ENCODE data around the gene TP53BP1.
"Not testable (repeated sequence)": the region's sequence is repeated elsewhere in the genome, so short reads cannot be mapped to it uniquely, and the experiment has no call there.

The TP53BP1 gene

GRCh38 chr15:43412096-43412495 is 80.9 kb downstream of the TP53BP1 start:
- no peak for DNase-seq (ENCODE audit: low read depth)

- DNase-seq (ENCODE audit: low read depth), result no peak
Observed at GRCh38 chr15:43410572-43411214, 82.3 kb downstream of the TP53BP1 start.

DNA sequence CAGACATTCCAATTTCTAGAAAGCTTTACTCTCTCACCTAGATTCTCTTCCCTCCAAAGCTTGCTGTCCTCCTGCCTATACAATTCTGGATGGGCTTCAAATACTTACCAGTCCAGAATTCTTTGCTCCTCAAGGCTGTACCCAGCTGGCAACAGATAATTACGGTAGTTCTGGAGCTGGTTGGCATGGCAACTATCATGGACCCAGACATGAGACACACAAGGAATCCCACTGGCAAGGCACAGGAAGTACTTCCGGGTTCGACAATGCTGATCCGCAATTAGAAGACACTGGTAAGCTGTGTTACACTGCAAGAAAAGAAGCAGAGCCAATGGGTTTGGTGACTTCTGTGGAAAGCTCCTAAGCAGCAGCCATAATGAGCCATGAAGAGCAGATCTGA is 84.2 kb downstream of the TP53BP1 start:
- DNase-seq (ENCODE audit: low read depth), result no peak

- no peak for DNase-seq (ENCODE audit: low read depth)
Observed at GRCh38 chr15:43406808-43407207, 86.1 kb downstream of the TP53BP1 start.

- DNase-seq (ENCODE audit: low read depth), result no peak
Observed at GRCh38 chr15:43406189-43406588, 86.8 kb downstream of the TP53BP1 start.

- no peak for DNase-seq (ENCODE audit: low read depth)
Observed at GRCh38 chr15:43404130-43404529, 88.8 kb downstream of the TP53BP1 start.

- DNase-seq (ENCODE audit: low read depth), result no peak
Observed at GRCh38 chr15:43403616-43404015, 89.3 kb downstream of the TP53BP1 start.

- no peak for DNase-seq (ENCODE audit: low read depth)
Observed at GRCh38 chr15:43402255-43402654, 90.7 kb downstream of the TP53BP1 start.

DNA sequence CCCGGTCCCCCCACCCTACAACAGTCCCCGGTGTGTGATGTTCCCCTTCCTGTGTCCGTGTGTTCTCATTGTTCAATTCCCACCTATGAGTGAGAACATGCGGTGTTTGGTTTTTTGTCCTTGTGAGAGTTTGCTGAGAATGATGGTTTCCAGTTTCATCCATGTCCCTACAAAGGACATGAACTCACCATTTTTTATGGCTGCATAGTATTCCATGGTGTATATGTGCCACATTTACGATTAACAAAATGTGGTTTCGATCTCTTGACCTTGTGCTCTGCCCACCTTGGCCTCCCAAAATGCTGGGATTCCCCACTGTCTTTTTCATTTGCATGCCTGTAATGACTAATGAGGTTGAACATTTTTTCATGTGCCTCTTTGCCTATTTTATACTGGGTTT is 99.4 kb downstream of the TP53BP1 start:
- DNase-seq (ENCODE audit: low read depth), result not testable (repeated sequence)

DNA sequence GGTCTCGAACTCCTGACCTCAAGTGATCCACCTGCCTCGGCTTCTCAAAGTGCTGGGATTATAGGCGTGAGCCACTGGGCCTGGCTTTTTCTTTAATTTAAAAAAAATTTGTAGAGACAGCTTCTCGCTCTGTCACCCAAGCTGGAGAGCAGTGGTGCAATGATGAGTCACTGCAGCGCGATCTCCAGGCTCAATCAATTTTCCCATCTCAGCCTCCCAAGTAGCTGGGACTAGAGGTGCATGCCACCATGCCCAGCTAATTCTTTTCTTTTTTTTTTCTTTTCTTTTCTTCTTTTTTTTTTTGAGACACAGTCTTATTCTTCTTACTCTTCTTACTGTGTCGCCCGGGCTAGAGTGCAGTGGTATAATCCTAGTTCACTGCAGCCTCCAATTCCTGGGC is 102.2 kb downstream of the TP53BP1 start:
- DNase-seq (ENCODE audit: low read depth), result no peak

DNA sequence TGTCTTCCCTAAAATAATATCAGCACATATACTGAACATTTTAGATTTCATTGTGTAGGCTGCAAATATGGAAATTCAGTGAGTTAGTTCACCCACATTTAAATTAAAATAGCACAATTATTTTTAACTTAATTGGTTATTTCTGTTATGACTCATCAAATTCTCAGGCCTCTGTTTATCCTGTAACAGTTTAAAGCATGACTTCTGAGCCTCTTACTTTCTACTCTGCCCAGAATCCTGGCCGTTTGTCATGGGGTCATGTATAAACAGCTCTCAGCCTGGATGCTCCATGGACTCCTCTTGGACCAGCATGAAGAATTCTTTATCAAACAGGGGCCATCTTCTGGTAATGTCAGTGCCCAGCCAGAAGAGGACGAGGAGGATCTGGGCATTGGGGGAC is 109.9 kb downstream of the TP53BP1 start:
- no peak for DNase-seq (ENCODE audit: low read depth)

- DNase-seq (ENCODE audit: low read depth), result no peak
Observed at GRCh38 chr15:43382310-43382709, 110.6 kb downstream of the TP53BP1 start.

- no peak for DNase-seq (ENCODE audit: low read depth)
Observed at GRCh38 chr15:43378601-43379000, 114.4 kb downstream of the TP53BP1 start.

- no peak for DNase-seq (ENCODE audit: low read depth)
Observed at GRCh38 chr15:43376017-43376705, 116.8 kb downstream of the TP53BP1 start.

- peak; percentile 59 for DNase-seq (ENCODE audit: low read depth)
Observed at GRCh38 chr15:43370975-43371974, 121.7 kb downstream of the TP53BP1 start, which contains the start of the genes TUBGCP4 and ZSCAN29. Gene TUBGCP4 (plus strand): TSS chr15:43371101. CDS start chr15:43371355, 254 bp downstream. Gene ZSCAN29 (minus strand): TSS chr15:43371043. CDS start chr15:43369913, 1,130 bp downstream.

DNA sequence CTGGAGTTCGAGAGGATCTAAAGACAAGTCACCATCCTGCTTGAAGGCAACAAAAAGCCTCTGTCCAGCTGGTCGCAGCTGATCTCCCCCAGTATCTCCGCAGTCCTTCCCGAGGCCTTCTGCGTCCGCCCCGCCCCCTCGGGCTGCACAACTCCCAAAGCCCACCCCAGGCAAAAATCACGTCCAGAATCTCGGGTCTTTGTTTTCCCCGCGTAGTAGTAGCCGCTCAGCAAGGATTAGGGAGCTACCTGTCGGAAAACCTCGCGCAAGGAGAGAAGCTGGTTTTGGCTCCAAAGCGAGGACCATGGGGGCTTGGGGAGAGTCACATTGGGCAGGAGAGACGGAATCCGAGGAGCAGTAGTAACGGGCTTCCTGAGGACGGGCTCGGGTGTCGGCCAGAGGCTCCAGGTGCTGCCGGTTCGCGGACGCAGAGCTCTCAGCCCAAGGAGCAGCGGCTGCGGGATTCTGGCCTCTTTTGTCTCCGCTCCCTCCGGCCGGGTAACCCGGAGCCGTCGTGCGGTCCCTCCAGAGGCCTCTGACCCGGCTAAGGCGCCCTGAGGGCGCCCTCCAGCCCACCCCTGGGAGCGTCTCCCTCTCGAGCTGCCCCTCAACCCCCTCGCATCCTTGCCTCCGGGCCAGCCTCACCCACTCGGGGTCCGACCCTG is 122.5 kb downstream of the TP53BP1 start:
- DNase-seq (ENCODE audit: low read depth), result no peak

DNA sequence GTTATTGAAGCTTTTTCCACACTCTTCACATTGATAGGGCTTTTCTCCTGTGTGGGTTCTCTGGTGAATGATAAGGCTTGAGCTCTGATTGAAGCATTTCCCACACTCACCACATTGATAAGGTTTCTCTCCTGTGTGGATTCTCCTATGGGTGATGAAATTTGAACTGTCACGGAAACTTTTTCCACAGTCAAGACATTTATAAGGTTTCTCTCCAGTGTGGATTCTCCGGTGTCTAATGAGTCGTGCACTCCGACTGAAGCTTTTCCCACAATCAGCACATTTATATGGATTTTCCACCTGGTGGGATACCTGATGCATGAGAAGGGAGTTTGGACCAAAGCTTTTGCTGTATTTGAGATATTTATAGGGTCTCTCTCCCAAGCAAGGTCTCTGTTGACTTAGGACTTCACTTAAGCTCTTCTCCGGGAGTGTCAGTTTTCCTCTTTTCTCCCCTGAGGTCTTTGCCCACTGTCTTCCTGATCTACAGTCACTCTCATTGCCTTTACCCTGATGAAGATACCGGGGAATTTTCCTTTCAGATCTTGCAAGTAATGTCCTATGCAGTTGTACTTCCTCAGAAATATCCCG is 131.5 kb downstream of the TP53BP1 start:
- no peak for DNase-seq (ENCODE audit: low read depth)

- DNase-seq (ENCODE audit: low read depth), result no peak
Observed at GRCh38 chr15:43360821-43361220, 132.1 kb downstream of the TP53BP1 start.
